Astrocyte of the hippocampus (primary cell): ENCODE data around the gene TIAM1.

Experiments
- DNase-seq: peaks from one replicate; pipeline ENCODE4 v3.0.0; 2011; ENCODE audit warnings: low read depth, low spot score

TIAM1 gene

GRCh38 chr21:31330144-31330483, 13.9 kb downstream of the TIAM1 start:
- DNase-seq, result no peak

DNA sequence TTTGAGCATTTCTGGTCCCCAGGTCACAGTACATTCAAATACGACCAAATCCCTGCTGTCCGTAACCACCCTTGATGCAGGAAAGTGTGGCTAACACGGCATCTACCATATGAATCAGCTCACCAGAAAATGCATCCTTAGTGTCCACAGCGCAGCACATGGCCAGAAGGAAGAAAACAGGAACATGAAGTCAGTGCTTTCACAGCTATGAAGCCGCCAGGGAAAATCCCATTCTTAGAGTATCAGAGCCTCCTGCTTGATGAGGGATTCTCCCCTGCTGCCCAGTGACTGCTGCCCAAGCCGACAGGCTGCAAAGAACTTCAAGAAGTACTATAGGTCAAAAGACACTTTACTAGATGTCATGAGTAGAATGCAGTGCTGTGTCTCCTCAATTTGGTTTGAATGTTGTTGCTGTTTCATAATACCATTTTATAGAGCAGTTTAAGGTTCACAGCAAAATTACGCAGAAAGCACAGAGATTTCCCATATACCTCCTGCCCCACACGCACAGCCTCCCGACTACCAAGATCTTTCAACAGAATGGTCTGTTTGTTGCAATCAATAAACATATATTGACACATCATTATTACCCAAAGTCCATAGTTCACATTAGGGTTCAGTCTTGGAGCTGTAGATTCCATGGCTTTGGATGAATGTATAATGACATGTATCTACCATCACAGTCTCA, 14.5 kb downstream of the TIAM1 start:
- DNase-seq, result no peak

DNA sequence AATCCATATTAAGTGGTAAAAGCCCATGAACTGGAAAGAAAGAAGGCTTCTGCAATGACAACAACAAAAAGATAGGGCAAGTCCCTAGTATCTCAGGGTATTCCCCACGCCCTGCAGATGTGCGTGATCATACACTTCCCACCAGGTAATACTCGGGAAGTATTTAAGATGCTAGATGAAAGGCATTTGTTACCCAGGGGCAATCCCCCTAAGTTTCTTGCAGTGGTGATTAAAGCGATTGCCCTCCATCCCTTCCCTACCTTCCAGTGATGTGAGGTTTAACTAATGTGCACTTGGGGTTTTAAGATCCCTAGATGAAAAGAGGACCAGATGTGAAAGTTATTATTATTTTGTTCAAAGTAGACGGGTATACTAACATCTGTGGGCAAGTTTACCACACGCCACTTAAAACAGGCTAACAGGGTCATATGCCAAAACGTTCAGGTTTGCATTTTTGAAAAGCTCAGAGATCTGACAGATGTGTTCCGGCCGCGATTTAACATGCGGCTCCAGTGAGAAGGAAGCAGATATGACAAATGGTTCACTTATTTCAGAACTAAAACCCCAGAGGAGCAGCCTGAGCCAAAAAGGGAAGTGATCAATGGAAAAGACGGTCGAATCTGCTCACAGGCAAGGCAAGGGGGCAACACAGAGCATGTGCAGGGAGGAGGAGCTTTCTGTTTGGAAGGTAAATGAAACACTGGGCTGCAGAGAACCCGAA, 17.4 kb downstream of the TIAM1 start:
- no peak for DNase-seq

GRCh38 chr21:31318971-31319370, 25.1 kb downstream of the TIAM1 start:
- no peak for DNase-seq

DNA sequence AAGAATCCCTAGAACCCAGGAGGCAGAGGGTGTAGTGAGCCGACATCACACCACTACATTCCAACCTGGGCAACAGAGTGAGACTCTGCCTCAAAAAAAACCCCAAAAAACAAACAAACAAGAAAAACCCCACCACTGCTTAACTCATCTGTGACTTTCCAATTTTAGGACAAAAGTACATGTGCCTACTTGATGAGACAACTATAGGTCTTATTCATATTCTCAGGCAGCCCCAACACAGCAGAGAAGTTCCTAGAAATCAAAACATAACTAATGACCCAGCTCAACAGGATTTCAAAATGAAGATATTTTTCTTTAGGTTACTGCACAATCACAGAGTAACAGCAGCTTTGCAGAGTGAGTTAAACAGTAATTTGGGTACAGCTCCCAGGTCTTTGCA, 26.4 kb downstream of the TIAM1 start:
- DNase-seq, result no peak

GRCh38 chr21:31316488-31317169, 27.4 kb downstream of the TIAM1 start:
- DNase-seq, result peak; percentile 67

DNA sequence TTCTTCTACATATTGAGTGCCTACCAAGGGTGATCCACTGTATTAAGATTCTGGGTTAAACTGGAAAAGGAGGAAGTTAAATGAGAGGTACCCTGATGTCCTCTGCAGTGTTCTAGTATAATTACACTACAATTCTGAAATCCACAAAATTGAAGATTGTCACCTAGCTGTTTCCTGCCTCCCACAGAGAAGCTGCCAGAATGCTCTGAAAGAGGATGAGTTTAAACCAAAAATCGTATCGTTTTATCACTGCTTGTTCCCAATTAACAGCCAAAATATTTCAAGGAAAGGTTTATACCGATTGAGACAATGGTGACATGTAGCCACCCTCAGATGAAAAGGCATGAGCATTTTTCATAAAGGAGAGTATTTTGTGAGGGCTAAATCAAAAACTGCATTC, 28.0 kb downstream of the TIAM1 start:
- DNase-seq, result no peak

DNA sequence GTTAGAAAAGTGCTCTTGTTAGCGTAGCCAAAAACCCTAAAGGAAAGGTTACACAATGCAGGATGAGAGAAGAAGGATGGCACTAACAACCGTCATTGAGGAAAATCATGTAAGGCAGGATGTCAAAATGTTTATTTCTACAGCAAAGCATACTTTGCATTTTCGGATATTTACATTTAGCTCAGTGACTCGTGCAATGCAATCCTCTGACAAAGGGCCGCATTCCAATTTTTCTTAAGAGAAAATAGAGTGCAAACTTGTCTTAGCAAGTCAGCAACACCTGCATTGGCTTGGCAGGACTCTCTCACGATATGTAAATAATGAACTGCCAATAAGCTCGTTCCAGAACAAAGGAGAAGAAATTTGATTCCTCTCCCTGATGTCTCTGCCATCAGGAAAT, 33.3 kb downstream of the TIAM1 start:
- DNase-seq, result no peak

GRCh38 chr21:31308584-31308983, 35.5 kb downstream of the TIAM1 start:
- DNase-seq, result no peak

- DNase-seq, result no peak
Observed at GRCh38 chr21:31305888-31306287, 38.2 kb downstream of the TIAM1 start.

- no peak for DNase-seq
Observed at GRCh38 chr21:31299291-31300147, 44.5 kb downstream of the TIAM1 start.

DNA sequence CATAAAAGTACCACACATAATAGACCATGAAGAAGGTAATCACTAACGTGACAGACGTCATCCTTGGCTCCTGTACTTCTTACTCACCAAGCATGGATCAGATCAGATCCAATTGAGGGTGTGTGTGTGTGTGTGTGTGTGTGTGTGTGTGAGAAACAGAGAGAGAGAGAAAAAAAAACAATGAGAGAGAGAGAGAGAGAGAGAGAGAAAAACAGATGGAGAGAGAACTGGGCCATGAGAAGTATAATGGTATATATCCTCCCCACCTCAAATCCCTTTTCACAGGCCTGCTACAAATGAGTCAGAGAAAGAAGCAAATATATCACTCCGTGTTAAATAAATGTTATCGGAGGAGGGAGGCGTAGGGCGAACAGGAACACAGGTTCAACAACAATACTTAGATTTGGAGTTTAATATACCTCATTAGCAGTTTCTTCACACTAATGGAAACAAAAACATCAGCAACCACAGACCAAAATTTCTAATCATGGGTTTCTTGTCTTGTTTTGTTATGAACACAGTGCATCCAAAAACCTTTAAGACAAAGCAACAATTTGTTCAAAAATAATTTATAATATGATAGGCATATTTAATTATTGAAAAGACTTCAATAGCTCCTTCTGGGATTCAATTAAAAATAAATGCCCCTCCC, 45.3 kb downstream of the TIAM1 start:
- peak; percentile 50 for DNase-seq

DNA sequence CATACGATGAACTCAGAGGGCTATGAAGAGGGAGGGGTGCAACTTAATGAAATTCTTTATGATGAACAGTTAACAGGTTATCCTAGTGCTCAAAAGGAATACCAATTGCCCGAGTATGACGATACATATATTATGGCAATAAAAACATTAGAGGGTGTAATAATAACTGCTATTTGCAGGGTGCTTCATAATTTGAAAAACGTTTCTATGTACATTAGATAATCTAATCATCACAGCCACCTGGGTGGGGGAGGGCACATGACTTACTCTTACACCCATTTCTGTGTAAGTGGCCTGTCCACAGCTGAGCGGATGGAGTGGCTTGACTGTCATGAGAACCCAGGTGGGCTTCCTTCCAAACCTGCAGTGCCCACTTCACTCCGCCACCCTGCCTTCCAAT, 46.3 kb downstream of the TIAM1 start:
- DNase-seq, result no peak

GRCh38 chr21:31295676-31296075, 48.4 kb downstream of the TIAM1 start:
- no peak for DNase-seq

DNA sequence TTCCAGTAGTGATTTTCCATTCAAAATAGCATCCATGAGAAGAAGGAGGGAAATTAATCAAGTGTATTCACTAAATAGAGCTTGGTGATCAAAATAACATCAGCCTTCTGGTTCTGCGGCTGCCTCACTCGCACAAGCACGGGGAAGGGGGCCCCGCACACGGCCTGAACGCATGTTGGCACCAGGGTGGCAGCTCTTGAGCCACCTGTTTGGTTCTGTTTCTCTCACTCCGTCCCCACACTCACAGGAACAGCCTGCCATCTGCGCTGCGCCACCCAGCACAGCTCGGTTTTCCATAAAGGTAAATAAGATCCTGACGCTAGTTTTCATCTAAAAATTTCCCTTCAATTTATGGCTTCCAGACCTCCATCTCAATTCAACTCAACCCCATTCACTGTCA, 49.4 kb downstream of the TIAM1 start:
- DNase-seq, result no peak

- peak; percentile 90 for DNase-seq
Observed at GRCh38 chr21:31293986-31294385, 50.1 kb downstream of the TIAM1 start.

GRCh38 chr21:31290765-31291164, 53.3 kb downstream of the TIAM1 start:
- DNase-seq, result no peak

- DNase-seq, result no peak
Observed at GRCh38 chr21:31289702-31290101, 54.4 kb downstream of the TIAM1 start.

GRCh38 chr21:31288191-31288590, 55.9 kb downstream of the TIAM1 start:
- DNase-seq, result no peak

- no peak for DNase-seq
Observed at GRCh38 chr21:31287201-31287600, 56.9 kb downstream of the TIAM1 start.

DNA sequence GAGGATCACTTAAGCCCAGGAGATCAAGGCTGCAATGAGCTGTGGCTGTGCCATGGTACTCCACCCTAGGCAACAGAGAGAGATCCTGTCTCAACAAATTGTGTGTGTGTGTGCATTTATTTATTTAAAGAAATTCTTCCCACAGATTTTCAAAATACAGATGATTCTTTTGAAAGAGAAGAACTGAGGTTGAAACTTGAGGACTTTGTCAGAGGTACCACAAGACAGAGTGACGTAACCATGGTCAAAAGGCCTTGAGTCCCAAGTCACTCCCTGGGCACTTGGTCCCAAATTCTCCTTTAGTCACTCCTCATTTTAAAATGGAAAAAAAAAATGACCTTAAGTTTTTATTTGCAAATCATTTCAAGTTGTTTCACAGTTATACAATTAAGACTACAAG, 57.4 kb downstream of the TIAM1 start:
- DNase-seq, result no peak
